HepG2 (cell line): ENCODE data around the gene ZNF367. TPM values are rescaled to one million over a fixed set of nuclear protein-coding genes. Genes with fewer than 3 reads are reported as not detected.
A peak's percentile ranks its signal among the peaks of the same experiment; 100 is the strongest.

Experiments used
- ADNP ChIP-seq: sonication (generic); formaldehyde crosslinking; IDR thresholded peaks from 2 replicates; pipeline ENCODE4 v1.4.0; 2020; ENCODE audit warnings: missing genetic modification reagents
- CBX1 ChIP-seq: IDR thresholded peaks from one replicate; pipeline ENCODE4 v1.6.1; 2016; ENCODE audit warnings: antibody characterized with exemption, low read depth
- CC2D1A ChIP-seq: sonication (generic); formaldehyde crosslinking; IDR thresholded peaks from 2 replicates; pipeline ENCODE4 v1.8.1; 2023; ENCODE audit warnings: mild to moderate bottlenecking, missing genetic modification reagents
- ERF ChIP-seq: IDR thresholded peaks from 2 replicates; pipeline ENCODE4 v1.6.1; 2018; ENCODE audit warnings: missing biosample characterization, missing genetic modification reagents
- HCFC1 ChIP-seq: fragments of 150-350 bp; IDR thresholded peaks from 2 replicates; pipeline ENCODE4 v1.6.1; 2014; ENCODE audit warnings: low read depth, low read length
- KMT2B ChIP-seq: IDR thresholded peaks from 2 replicates; pipeline ENCODE4 v1.6.1; 2016; ENCODE audit warnings: missing genetic modification reagents, missing compliant biosample characterization
- MLXIP ChIP-seq: sonication (generic); formaldehyde crosslinking; IDR thresholded peaks from 2 replicates; pipeline ENCODE4 v1.9.0; 2021; ENCODE audit warnings: missing genetic modification reagents, borderline replicate concordance
- NCOR1 ChIP-seq: fragments of 200-600 bp; sonication (generic); IDR thresholded peaks from 2 replicates; pipeline ENCODE4 v1.7.0; 2017; ENCODE audit warnings: antibody characterized with exemption, low read length, borderline replicate concordance
- NR2F6 ChIP-seq, 2 experiments: IDR thresholded peaks; 2 replicates each; pipeline ENCODE4 v1.6.1; 2016; ENCODE audit warnings: antibody characterized with exemption in 1 of 2, mild to moderate bottlenecking in 1 of 2
- TAF1 ChIP-seq: sonication (generic); formaldehyde crosslinking; IDR thresholded peaks from 2 replicates; pipeline ENCODE4 v1.4.0; 2020; ENCODE audit warnings: missing genetic modification reagents
- TCF12 ChIP-seq, 2 experiments: fragments of 450-650 bp in 1 of 2; sonication (generic) in 1 of 2; formaldehyde crosslinking in 1 of 2; IDR thresholded peaks; 2 replicates each; pipeline versions ENCODE4 v1.6.1 to v1.8.0; 2017 to 2022; ENCODE audit warnings: antibody characterized with exemption in 1 of 2, mild to moderate bottlenecking in 1 of 2, missing genetic modification reagents in 1 of 2, moderate library complexity in 1 of 2
- ZNF274 ChIP-seq: sonication (generic); formaldehyde crosslinking; IDR thresholded peaks from 2 replicates; pipeline ENCODE4 v1.5.1; 2020; ENCODE audit warnings: mild to moderate bottlenecking, missing genetic modification reagents
- ZNF343 ChIP-seq: sonication (generic); formaldehyde crosslinking; IDR thresholded peaks from 2 replicates; pipeline ENCODE4 v1.4.0; 2020; ENCODE audit warnings: mild to moderate bottlenecking, missing genetic modification reagents
- ZNF407 ChIP-seq: sonication (generic); formaldehyde crosslinking; IDR thresholded peaks from one replicate; pipeline ENCODE4 v1.5.1; 2020; ENCODE audit warnings: mild to moderate bottlenecking, missing genetic modification reagents; ENCODE audit errors: not compliant biosample characterization
- ZNF724P ChIP-seq: sonication (generic); formaldehyde crosslinking; IDR thresholded peaks from 2 replicates; pipeline ENCODE4 v1.8.0; 2022; ENCODE audit warnings: missing genetic modification reagents, borderline replicate concordance
- polyA plus RNA-seq, 8 experiments: library from polyadenylated mRNA; depleted of rRNA in 3 of 8; stranded (reverse) in 7 of 8; unstranded in 1 of 8; fragments of >200 nt; fragmentation: Illumina TruSeq in 4 of 8; extraction: Trizol in 4 of 8; gene quantifications; 2 replicates each; pipeline versions ENCODE4 v1.2.1 to v1.2.3, GENCODE V29; 2011 to 2016; ENCODE audit warnings: low read depth in 4 of 8, missing spikeins in 1 of 8, mixed read lengths in 1 of 8; ENCODE audit not compliant: insufficient read depth in 1 of 8
- total RNA-seq, 5 experiments: library from RNA; depleted of rRNA; stranded (reverse); fragments of >200 nt; fragmentation: Illumina TruSeq; extraction: Trizol; gene quantifications; 2 replicates each; pipeline ENCODE4 v1.2.3, GENCODE V29; 2016; ENCODE audit warnings: low read depth in 1 of 5
- TF ChIP-seq, protein P1 (sequence below): sonication (generic); formaldehyde crosslinking; IDR thresholded peaks from 2 replicates; pipeline ENCODE4 v1.5.0; 2020; ENCODE audit warnings: mild to moderate bottlenecking, missing genetic modification reagents

Gene ZNF367
- total and polyA plus RNA-seq, 2 of the 13 experiments (the other 11 are each of a cell fraction or from before 2014, with no cell fraction given) = 2.9 to 7.7 TPM

GRCh38 chr9:96408409-96409280, 9.5 kb downstream of the ZNF367 start (continued):
- TF ChIP-seq KMT2B (CRISPR knock-in tag) (no peak), NR2F6 (IDR thresholded peaks at IDR 0.05) (no peak), NR2F6 (CRISPR knock-in tag; IDR thresholded peaks at IDR 0.05) (0 out of 2 replicates have a peak, but pooled peaks have one; percentile 5), HCFC1 (no peak), NCOR1 (peak; percentile 90; the same call in 1 of the 2 replicates), MLXIP (CRISPR knock-in tag) (no peak), TAF1 (CRISPR knock-in tag) (peak; percentile 40; the same call in 1 of the 2 replicates), ZNF274 (no peak), ADNP (no peak), TCF12 (IDR thresholded peaks at IDR 0.05) (no peak), TCF12 (CRISPR knock-in tag; IDR thresholded peaks at IDR 0.05) (no peak), CC2D1A (CRISPR knock-in tag) (no peak), ERF (CRISPR knock-in tag) (no peak), CBX1 (no peak), ZNF724P (CRISPR knock-in tag) (no peak), ZNF407 (no peak), ZNF343 (CRISPR knock-in tag) (no peak)
- TF ChIP-seq, protein P1, sequence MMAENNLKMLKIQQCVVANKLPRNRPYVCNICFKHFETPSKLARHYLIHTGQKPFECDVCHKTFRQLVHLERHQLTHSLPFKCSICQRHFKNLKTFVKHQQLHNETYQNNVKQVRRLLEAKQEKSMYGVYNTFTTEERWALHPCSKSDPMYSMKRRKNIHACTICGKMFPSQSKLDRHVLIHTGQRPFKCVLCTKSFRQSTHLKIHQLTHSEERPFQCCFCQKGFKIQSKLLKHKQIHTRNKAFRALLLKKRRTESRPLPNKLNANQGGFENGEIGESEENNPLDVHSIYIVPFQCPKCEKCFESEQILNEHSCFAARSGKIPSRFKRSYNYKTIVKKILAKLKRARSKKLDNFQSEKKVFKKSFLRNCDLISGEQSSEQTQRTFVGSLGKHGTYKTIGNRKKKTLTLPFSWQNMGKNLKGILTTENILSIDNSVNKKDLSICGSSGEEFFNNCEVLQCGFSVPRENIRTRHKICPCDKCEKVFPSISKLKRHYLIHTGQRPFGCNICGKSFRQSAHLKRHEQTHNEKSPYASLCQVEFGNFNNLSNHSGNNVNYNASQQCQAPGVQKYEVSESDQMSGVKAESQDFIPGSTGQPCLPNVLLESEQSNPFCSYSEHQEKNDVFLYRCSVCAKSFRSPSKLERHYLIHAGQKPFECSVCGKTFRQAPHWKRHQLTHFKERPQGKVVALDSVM = no peak
